ENCODE measurements around the gene PCED1B.

The PCED1B gene

DNA sequence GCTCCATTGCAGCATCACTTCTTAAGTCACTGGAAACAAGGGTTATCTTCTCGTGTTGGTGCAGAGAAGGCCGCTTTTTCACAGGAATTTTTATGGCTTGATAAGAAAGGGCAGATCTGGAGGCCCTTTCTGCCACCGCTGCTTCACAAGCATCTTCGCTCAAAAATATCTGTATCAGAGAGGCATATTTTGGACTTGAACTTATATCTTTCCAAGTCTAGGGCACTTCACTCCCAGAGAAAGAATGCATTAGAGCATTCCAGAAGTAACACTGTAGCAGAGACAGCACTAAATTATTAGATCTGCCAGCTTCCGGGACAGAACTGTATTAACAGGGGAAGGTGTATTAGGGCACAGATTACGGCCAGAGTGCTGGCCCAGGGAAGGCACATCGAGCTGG is 152.0 kb downstream of the PCED1B start:
- no peak for DNase-seq (ENCODE audit: low spot score)

DNA sequence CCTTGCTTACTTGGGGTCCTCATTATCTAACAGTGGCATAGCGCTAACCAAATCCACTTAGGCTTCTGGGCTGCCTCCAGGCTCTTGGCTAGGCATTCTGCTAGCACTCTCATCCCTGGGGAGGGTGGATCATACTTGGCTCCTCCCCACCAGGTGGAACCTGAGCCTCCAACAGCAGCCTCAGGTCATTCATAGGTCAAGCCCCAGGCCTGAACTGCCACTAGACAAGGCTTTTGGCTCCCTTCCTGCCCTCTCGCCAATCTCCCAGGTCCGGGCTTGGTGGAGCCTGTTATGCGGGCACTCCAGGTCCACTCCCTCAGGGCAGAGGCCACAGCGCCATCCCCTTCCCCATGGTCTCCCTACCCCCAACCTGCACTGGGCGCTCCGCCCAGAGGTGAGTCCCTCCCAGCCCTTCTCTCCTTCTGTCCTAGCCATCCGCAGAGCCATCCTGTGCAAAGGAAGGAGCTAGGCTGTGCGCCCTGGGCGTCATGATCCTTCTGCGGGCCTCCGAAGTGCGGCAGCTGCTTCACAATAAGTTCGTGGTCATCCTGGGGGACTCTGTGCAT is 155.2 kb downstream of the PCED1B start:
- DNase-seq (ENCODE audit: low spot score): no peak

DNA sequence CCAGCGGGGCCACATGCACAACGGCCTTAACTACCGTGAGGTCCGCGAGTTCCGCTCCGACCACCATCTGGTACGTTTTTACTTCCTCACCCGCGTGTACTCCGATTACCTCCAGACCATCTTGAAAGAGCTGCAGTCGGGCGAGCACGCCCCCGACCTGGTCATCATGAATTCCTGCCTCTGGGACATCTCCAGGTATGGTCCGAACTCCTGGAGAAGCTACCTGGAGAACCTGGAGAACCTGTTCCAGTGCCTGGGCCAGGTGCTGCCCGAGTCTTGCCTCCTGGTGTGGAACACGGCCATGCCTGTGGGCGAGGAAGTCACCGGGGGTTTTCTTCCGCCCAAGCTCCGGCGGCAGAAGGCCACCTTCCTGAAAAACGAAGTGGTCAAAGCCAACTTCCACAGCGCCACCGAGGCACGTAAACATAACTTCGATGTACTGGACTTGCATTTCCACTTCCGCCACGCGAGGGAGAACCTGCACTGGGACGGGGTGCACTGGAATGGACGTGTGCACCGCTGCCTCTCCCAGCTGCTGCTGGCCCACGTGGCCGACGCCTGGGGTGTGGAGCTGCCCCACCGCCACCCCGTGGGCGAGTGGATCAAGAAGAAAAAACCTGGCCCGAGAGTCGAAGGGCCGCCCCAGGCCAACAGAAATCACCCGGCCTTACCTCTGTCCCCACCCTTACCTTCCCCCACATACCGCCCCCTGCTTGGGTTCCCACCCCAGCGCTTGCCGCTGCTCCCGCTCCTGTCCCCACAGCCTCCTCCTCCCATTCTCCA is 156.0 kb downstream of the PCED1B start:
- no peak for DNase-seq (ENCODE audit: low spot score)

DNA sequence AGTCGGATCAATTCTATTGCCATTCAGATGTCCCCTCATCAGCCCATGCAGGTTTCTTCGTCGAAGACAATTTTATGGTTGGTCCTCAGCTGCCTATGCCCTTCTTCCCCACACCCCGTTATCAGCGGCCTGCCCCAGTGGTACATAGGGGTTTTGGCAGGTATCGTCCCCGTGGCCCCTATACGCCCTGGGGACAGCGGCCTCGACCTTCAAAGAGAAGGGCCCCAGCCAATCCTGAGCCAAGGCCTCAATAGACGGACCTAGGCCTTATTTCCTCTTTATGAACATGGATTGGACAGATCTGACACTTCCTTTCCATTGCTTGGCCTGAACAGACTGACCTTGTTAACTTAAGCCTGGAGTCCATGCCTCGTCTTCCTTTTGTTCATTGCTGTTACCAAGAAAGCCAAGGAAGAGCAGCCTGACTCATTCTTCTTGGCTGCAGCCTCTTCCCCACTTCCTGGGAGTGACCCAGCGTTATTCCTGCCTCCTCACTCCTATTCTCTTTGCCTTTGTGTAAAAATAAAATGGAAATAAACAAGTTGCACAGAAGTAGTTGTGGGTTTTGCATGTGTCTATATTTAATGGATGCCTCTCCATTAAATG is 156.8 kb downstream of the PCED1B start:
- no peak for DNase-seq (ENCODE audit: low spot score)

DNA sequence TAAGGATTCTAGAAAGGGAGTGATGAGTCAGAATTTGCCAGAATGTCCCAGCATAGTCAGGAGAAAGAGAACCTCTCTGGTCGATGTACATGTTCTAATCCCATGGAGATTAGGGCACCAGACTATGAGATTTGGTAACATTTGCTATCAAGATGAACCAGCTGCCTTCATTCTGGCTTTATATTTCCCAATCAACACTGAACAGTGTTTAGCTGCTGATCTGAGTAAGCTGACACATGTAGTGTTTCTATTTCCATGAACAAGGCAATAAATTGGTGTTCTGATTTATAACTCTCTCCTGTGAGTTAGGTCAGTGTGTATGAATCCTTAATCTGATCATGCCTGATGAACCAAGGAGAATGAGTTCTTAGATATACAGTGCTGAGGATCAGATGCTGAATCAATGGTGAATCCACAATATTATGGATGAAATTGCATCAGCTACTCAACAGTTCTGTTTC is 158.4 kb downstream of the PCED1B start:
- DNase-seq (ENCODE audit: low spot score): no peak

DNA sequence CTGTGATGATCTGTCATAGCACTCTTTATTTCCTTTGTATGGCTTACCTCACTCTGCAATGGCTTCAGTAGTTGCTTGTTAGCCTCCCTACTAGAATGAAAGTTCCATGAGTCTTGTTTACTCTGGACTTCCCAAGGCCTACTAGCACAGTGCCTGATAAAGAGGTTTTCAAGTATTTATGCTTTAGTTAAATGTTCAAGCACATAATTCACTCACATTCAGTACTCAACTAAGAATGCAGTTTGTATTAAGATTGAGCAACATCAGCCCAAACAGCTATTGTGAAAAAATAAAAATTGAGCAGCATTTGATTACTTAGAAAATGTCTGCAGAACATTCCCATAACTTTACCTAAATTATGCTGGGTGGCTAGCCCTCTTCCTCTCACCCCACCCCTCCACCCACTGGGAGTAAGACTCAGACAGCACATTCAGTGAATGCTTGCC is 159.3 kb downstream of the PCED1B start:
- DNase-seq (ENCODE audit: low spot score): no peak

DNA sequence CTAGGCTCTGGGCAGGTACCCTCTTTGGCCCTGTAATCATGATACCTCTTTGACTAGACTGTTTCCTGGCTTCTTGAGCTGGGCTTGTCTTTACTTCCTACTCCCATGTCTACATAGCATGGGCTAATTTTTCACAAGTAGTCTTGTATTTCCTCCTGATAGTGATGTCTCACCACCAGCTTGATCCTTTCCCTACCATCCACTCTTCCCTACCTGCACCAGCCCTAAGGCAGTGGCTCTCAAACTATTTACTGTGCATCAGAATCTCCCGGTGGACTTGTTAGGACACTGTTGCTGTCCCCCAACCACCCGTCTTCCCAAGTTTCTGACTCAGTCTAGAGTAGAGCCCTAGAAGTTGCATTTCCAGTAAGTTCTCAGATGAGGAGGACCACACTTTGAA is 163.0 kb downstream of the PCED1B start:
- DNase-seq (ENCODE audit: low spot score): no peak

DNA sequence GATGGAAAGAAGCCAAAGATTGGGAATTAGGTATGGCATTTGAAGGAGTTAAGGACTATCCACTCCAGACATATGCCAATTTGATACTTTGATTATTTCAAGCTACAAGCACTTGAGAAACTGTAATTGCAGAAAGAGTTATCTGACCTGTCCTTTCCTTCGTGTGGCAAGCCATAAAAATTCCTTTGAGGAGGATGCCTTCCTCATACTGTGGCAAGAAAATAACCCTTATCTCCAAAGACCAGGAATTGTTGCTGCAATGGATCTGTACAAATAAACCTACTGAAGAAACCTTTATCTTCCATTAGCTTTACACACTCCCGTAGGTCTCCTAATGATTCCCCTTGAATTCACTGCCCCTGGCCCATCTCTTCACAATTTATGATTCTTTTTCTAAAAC is 165.4 kb downstream of the PCED1B start:
- no peak for DNase-seq (ENCODE audit: low spot score)

DNA sequence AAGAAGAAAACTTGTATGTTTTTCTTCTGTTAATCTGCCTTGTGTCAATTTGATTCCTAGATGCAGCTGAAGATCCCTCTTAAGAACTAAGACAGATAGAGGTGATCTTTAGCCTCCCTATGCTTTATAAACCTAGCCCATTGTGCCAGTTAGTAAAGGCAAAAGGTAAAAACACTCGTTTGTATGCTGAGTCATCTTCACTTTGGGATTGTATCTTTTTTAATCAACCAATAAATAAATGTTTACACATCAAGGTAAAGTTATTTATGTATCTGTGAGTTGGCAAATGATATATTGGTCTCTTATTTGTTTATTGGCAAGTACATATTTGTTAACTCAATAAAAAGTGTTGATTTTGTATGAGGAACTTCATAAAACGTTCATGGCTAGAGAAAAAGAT is 166.2 kb downstream of the PCED1B start:
- no peak for DNase-seq (ENCODE audit: low spot score)

DNA sequence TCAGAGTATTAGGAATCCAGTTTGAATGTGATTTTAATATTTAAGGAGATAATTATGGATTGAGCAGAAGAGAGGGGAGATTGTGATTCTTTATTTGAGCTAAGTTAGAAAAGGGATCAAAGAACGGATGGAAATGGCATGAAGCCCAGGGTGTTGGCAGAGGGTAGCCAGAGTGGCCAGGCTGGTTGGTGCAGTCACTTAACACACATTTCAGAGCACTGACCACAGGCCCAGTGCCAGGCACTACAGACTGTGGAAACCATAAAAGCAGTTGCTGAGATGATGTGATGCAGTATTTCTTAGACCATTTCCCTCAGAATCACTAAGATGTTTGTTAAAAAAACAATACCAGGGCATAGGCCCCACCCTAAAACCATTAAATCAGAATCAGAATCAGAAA is 168.0 kb downstream of the PCED1B start:
- DNase-seq (ENCODE audit: low spot score): no peak

DNA sequence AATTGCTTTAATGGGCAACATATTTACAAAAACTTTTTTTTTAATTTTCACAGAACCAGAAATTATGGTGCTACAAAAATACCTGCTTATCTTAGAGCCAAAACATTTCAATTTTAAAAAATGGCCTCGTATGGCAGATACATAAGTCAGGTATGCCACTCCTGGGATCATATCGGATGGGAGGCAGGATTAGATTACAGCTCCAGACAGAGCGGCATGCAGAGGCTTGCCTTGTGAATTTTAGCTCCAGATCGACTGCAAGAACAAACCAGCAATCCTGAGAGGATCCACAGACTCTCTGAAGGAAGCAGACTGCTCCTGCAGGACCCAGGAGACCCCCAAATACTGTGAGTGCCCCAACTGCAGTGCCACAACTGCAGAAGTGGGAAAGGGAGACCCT is 169.7 kb downstream of the PCED1B start:
- no peak for DNase-seq (ENCODE audit: low spot score)

DNA sequence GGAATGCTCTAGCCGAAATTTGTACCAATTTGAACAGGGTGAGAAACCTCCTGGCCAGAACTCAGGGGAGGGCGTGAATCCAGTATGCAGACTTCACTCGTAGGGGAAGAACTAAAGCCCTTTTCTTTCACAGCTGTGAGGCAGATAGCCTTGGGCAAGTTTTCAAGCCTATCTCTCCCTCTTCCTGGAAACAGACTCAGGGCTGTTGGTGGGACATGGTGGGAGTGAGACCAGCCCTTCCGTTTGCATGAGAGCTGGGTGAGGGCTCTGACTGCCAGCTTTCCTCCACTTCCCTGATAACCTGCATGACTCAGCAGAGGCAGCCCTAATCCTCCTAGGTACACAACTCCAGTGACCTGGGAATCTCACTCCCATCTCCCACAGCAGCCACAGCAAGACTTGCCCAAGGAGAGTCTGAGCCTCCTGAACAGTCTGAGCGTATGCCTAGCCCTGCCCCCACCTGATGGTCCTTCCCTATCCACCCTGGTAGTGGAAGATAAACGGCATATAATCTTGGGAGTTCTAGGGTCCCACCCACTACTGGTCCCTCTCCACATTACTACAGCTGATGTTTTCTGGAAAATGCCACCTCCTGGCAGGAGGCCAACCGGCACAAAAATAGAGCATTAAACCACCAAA is 170.4 kb downstream of the PCED1B start:
- no peak for DNase-seq (ENCODE audit: low spot score)

DNA sequence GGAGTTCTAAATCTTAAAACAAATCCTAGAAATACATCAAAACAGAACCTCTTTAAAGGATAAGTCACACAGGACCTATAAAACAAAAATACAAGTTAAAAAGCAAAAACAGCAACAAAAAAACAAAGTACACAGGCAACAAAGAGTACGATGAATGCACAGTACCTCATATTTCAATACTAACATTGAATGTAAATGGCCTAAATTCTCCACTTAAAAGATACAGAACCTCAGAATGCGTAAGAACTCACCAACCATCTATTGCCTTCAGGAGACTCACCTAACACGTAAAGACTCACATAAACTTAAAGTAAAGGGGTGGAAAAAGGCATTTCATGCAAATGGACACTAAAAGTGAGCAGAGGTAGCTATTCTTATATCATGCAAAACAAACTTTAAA is 172.5 kb downstream of the PCED1B start:
- DNase-seq (ENCODE audit: low spot score): no peak

DNA sequence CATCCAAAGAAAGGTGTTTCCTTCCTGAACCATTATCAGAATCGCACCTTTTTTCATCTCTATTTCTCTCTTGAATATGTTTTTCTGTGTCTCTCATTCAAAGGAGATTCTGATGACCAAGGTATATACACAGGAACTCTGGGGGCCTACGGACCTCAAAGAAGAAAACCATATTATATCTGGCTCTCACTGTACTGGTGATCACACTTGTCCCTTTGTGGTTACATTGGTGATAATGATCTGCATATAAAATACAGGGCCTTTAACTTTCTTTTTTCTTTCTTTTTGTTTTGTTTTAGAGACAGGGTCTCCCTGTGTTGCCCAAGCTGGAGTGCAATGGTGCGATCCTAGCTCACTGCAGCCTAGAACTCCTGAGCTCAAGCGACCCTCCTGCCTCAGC is 185.5 kb downstream of the PCED1B start:
- DNase-seq (ENCODE audit: low spot score): no peak

DNA sequence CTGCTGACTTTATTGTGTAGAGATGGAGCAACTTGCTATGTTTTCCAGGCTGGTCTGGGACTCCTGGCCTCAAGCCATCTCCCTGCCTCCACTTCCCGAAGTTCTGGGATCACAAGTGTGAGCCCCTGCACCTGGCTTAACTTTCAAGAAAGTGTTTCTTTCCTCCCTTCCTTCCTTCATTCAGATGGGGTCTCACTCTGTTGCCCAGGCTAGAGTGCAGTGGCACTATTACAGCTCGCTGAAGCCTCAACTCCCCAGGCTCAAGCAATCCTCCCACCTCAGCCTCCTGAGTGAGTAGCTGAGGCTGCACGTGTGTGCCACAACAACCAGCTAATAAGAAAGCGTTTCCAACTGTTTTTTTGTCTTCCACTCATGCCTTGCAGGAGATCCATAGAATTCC is 186.0 kb downstream of the PCED1B start:
- DNase-seq (ENCODE audit: low spot score): no peak

DNA sequence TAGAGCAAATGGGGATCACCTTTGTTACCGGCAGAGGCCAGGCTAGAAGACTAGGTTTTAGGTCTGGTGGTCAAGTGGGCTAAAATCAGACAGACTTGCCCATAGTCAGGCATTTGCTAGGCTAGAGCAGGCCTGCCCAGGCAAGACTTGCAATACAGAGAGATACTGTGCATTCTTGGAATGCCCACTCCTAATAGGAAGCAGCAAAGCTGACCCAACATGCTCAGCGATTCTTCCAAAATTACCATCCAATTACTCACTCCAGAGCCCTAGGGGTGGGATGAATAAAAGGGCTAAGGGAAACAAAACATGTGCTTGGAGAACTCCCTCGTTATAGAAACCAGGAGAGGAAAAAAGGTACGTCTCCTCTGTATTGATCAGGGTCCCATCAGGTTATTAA is 188.2 kb downstream of the PCED1B start:
- DNase-seq (ENCODE audit: low spot score): no peak

DNA sequence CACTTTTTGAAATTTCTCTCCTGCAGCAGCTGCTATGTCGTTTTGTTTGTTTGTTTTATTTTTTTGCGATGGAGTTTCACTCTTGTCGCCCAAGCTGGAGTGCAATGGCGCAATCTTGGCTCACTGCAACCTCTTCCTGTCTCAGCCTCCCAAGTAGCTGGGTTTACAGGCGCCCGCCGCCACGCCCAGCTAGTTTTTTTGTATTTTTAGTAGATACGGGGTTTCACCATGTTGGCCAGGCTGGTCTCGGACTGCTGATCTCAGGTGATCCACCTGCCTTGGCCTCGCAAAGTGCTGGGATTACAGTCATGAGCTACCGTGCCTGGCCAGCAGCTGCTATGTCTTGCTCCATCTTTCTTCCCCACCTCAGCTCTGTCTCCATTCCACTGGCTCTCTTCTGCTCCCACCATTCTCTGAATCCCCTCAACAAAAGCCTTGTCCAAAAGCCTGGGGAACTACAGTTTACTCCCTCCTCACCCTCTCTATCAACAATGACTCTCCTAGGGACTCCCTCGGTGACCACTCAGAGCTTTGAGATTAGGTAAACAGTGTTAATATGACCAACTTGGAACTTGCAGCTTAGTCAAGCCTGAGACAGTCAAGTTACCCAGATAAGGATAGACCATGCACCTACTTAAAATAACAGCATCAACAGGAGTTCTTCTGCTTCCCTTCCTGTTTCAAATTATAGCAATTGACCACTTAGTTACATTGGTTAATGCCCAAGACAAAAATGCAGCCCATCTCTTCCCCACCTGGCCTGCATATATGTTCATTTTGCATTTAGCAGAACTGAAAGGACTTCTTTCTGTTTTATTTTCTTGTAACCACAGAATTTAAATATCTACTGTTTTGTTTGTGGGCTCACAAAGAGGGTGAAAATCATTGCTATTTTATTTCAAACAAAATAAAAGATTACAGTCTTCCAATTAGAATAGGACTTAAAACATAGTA is 189.4 kb downstream of the PCED1B start:
- DNase-seq (ENCODE audit: low spot score): no peak

DNA sequence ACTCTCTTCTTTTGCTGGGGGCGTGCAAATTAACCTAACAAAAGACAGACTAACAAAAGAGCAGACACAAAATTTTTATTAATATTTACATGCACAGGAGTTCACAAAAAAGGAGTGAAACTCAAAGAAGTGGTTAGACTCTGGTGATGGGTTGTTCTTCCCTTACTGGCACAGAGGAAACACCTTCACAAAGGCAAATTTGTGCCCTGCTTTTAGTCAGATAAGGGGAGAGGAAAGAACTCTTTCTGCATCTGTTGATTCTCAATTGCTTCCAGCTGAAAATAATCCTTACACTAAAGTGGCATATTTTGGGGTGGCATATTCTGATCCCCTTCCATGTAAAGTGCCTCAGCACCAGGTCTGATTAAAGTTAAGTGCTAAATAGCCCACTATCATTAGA is 190.5 kb downstream of the PCED1B start:
- DNase-seq (ENCODE audit: low spot score): no peak

DNA sequence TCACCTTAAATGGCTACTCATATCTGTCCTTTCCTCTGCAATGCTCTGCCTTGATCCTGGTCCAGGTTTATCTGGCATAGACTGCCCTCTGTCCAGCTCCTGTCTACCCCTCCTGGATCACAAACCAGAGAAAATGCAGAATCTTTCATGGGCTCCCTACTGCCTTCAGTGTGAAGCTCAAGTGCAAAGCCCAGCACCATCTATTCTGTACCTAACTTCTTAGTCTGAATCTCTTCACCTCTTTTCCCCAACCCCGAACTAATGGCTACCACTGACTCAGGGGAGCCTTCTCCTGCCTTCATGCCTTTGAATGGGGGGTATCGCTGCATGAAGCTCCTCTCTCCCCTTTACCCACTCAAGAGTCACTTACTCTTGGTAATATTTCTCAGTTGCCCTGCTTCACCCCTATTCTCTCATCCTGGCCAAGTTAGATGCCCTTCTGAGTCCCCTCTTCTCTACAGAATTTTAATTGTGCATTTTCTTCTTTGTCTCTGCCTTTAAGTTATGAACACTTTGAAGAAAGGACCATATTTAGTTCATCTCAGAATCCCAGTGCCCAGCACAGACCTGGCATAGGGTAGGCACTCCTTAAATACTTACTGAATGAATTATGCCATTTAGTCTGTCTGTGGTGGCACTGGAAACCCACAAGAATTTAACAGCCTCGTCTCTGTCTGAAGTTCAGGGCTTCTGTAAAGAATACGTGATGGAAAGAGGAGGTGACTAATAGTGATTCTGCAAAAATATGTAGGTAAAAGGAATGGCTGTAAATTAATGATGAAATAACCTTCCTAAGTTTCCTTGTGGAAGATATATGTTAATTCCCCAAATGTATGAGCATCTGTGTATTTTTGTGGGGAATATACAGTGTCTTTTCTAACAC is 191.6 kb downstream of the PCED1B start:
- no peak for DNase-seq (ENCODE audit: low spot score)

DNA sequence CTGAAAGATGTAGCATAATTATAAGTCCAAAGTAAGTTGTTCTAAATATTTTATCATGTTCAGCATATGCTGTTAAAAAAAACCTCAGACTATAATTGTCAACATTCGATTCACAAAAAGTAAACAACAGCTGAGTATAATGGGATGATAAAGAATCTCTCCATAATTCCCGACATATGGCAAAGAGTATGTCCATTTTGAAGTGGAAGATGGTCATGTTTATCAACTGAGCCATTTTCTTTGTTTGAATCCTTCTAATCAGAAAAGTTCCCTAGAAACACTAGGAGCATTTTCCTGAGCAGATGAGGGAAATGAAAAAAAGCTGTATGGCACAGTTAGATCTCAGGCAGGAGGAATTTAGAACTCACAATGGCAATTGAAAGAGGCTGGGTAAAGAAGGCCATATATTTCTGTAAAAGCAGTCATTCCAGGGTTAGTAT is 192.4 kb downstream of the PCED1B start:
- DNase-seq (ENCODE audit: low spot score): no peak
